Measurements from ENCODE around the gene SGPL1. TPM values are rescaled to one million over a fixed set of nuclear protein-coding genes. Genes with fewer than 3 reads are reported as not detected.

Gene SGPL1
- total RNA-seq, 4 donors from 2014 or later: 24.9 to 65.4 (median 61.3) TPM

DNA sequence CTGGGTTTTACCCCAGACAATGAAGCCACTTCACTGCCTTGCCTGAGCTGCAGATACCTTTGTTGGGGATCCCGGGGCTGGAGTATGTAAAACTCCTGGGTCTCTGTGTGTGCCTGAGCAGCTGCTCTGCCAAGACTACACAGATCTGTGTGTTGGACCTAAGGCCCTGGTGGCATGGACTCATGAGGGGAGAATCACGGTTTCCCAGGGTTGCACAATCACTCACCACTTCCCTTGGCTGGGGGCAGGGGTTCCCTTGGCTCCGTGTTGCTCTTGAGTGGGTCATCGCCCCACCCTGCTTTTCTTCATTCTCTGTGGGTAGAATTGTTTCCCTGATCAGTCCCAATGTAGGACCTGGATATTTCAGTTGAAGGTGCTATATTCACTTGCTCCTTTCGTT is 16.6 kb upstream of the SGPL1 start:
- in situ Hi-C loops (cut with MboI; ENCODE audit: low pct_ligation_motif_present in 1 of 4, low pct_unique_long_range_greater_than_20kb in 1 of 4, low sequenced_read_pairs in 3 of 4): no loop called here
- no peak overlapping the region for H3K4me3 ChIP-seq
- WGBS, 2 donors (ENCODE audit: low coverage in 1 of 2): 73% methylated on average over 5 of the region's 5 CpGs; no CpG with 5 or more reads in 1 of the 2 donors
- H3K9me3 ChIP-seq: no peaks in the 10 kb centered on the region
- no peaks in the 10 kb centered on the region for H3K36me3 ChIP-seq
- H3K4me1 ChIP-seq: no peaks in the 10 kb centered on the region
- DNase-seq: no peak
- H3K27ac ChIP-seq: no peak overlapping the region
- TF ChIP-seq POLR2A (IDR thresholded peaks at IDR 0.05) (no peak), EP300 (IDR thresholded peaks at IDR 0.05; ENCODE audit: low read depth) (no peak), POLR2AphosphoS5 (IDR thresholded peaks at IDR 0.05) (no peak)
- TF ChIP-seq, protein P1, sequence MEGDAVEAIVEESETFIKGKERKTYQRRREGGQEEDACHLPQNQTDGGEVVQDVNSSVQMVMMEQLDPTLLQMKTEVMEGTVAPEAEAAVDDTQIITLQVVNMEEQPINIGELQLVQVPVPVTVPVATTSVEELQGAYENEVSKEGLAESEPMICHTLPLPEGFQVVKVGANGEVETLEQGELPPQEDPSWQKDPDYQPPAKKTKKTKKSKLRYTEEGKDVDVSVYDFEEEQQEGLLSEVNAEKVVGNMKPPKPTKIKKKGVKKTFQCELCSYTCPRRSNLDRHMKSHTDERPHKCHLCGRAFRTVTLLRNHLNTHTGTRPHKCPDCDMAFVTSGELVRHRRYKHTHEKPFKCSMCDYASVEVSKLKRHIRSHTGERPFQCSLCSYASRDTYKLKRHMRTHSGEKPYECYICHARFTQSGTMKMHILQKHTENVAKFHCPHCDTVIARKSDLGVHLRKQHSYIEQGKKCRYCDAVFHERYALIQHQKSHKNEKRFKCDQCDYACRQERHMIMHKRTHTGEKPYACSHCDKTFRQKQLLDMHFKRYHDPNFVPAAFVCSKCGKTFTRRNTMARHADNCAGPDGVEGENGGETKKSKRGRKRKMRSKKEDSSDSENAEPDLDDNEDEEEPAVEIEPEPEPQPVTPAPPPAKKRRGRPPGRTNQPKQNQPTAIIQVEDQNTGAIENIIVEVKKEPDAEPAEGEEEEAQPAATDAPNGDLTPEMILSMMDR (IDR thresholded peaks at IDR 0.05): no peak
- intact Hi-C loops (cut with DNase I; ENCODE audit: low total_unique reads): no loop called here
- peaks cover 10% of the 10 kb centered on the region for H3K27me3 ChIP-seq

DNA sequence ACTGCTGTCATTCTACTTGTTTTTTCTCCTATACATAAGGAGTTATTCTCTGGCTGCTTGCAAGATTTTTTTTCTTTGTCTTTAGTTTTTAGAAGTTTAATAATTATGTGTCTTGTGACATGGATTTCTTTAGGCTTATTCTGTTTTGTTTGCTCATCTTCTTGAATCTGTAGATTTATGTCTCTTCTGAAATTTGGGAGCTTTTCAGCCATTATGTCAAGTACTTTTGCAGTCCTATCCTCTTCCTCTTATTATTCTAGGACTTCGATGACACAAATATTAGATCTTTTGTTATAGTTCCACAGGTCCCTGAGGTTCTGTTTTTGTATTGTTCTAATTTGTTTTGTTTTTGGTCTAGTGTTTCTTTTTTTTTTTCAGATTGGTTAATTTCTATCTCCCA is 13.9 kb upstream of the SGPL1 start:
- DNase-seq: no peak
- in situ Hi-C loops (cut with MboI; ENCODE audit: low pct_ligation_motif_present in 1 of 4, low pct_unique_long_range_greater_than_20kb in 1 of 4, low sequenced_read_pairs in 3 of 4): no loop called here
- TF ChIP-seq, protein P1 (IDR thresholded peaks at IDR 0.05): no peak
- WGBS, 2 donors (ENCODE audit: low coverage in 1 of 2): 77 to 89% methylated on average over 1 of the region's 1 CpG
- Histone ChIP-seq H3K4me3 (no peak overlapping the region), H3K27me3 (peaks cover 10% of the 10 kb centered on the region), H3K9me3 (no peaks in the 10 kb centered on the region), H3K27ac (no peak overlapping the region), H3K4me1 (no peaks in the 10 kb centered on the region), H3K36me3 (no peaks in the 10 kb centered on the region)
- intact Hi-C loops (cut with DNase I; ENCODE audit: low total_unique reads): no loop called here

DNA sequence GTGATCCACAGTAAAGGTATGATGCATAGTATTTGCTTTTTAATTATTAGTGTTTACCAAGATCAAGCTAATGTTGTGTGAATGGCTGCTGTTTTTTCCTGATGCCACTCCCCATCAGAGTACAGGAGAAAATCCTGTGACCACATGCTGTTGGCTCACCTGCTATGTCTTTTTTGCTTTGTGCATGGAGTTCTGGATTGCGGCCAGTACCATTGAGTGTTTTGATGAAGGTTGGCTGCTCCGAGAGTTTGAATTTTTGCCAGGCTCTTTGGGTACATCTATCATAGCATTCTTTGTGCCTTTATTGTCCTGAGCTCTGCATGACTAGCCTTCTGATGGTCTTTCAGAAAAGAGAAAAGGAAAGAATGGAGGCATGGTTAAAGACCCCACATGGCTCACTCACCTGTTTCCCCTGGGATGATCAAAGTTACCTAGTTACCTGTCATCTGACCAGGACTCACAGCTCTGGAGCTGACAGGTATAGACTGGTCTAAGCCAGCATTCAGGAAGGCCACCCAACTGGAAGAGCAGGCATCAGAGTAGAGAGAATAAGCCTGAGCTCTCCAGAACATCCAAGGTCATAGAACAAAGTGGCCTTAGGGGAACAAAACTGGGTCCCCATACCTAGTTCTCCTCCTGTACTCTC is 11.8 kb upstream of the SGPL1 start:
- Histone ChIP-seq H3K27ac (no peak overlapping the region), H3K36me3 (no peaks in the 10 kb centered on the region), H3K4me3 (no peak overlapping the region), H3K27me3 (no peaks in the 10 kb centered on the region), H3K4me1 (no peaks in the 10 kb centered on the region), H3K9me3 (no peaks in the 10 kb centered on the region)
- 48 to 58% methylated on average over 2 of the region's 2 CpGs for WGBS, 2 donors (ENCODE audit: low coverage in 1 of 2)
- no peak for DNase-seq
- intact Hi-C loops (cut with DNase I; ENCODE audit: low total_unique reads): no loop called here
- TF ChIP-seq POLR2AphosphoS5 (IDR thresholded peaks at IDR 0.05): no peak
- TF ChIP-seq EP300 (IDR thresholded peaks at IDR 0.05; ENCODE audit: low read depth): no peak
- TF ChIP-seq, protein P1 (IDR thresholded peaks at IDR 0.05): no peak
- no peak for TF ChIP-seq POLR2A (IDR thresholded peaks at IDR 0.05)
- in situ Hi-C loops (cut with MboI; ENCODE audit: low pct_ligation_motif_present in 1 of 4, low pct_unique_long_range_greater_than_20kb in 1 of 4, low sequenced_read_pairs in 3 of 4): no loop called here

DNA sequence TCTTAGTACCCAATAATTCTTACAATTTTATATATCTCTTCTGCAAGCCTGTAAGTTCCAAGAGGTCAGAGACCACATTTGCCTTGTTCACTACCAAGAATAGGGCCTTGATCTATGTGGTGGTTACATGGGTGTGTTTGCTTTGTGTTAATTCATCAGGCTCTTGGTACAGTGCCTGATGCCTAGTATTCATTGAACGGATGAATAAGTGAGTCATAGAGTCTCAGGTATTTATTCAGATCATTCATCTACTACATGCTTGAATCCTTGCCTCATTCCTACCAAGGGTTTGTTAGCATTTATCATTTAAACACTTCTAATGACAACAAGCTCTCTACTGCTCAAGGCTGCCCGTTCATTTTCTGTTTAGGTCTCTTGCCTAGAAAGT is 11.3 kb upstream of the SGPL1 start:
- Histone ChIP-seq H3K27ac (no peak overlapping the region), H3K36me3 (no peaks in the 10 kb centered on the region), H3K27me3 (no peaks in the 10 kb centered on the region), H3K4me3 (no peak overlapping the region), H3K9me3 (no peaks in the 10 kb centered on the region), H3K4me1 (no peaks in the 10 kb centered on the region)
- no peak for DNase-seq
- 54 to 78% methylated on average over 1 to 2 of the region's 2 CpGs for WGBS, 2 donors (ENCODE audit: low coverage in 1 of 2)
- intact Hi-C loops (cut with DNase I; ENCODE audit: low total_unique reads) (no loop called here), in situ Hi-C loops (cut with MboI; ENCODE audit: low pct_ligation_motif_present in 1 of 4, low pct_unique_long_range_greater_than_20kb in 1 of 4, low sequenced_read_pairs in 3 of 4) (no loop called here)
- TF ChIP-seq POLR2AphosphoS5 (IDR thresholded peaks at IDR 0.05): no peak
- TF ChIP-seq POLR2A (IDR thresholded peaks at IDR 0.05): no peak
- TF ChIP-seq, protein P1 (IDR thresholded peaks at IDR 0.05): no peak
- no peak for TF ChIP-seq EP300 (IDR thresholded peaks at IDR 0.05; ENCODE audit: low read depth)
